GOT3 (cell line): ENCODE data around the gene BRPF1.

Experiments
- DNase-seq: peaks from one replicate; lab custom pipeline; 2025; ENCODE audit warnings: mixed read lengths; lab: John Stamatoyannopoulos, UW

Gene BRPF1, protein sequence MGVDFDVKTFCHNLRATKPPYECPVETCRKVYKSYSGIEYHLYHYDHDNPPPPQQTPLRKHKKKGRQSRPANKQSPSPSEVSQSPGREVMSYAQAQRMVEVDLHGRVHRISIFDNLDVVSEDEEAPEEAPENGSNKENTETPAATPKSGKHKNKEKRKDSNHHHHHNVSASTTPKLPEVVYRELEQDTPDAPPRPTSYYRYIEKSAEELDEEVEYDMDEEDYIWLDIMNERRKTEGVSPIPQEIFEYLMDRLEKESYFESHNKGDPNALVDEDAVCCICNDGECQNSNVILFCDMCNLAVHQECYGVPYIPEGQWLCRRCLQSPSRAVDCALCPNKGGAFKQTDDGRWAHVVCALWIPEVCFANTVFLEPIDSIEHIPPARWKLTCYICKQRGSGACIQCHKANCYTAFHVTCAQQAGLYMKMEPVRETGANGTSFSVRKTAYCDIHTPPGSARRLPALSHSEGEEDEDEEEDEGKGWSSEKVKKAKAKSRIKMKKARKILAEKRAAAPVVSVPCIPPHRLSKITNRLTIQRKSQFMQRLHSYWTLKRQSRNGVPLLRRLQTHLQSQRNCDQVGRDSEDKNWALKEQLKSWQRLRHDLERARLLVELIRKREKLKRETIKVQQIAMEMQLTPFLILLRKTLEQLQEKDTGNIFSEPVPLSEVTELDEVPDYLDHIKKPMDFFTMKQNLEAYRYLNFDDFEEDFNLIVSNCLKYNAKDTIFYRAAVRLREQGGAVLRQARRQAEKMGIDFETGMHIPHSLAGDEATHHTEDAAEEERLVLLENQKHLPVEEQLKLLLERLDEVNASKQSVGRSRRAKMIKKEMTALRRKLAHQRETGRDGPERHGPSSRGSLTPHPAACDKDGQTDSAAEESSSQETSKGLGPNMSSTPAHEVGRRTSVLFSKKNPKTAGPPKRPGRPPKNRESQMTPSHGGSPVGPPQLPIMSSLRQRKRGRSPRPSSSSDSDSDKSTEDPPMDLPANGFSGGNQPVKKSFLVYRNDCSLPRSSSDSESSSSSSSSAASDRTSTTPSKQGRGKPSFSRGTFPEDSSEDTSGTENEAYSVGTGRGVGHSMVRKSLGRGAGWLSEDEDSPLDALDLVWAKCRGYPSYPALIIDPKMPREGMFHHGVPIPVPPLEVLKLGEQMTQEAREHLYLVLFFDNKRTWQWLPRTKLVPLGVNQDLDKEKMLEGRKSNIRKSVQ (N-terminal part only)

DNA sequence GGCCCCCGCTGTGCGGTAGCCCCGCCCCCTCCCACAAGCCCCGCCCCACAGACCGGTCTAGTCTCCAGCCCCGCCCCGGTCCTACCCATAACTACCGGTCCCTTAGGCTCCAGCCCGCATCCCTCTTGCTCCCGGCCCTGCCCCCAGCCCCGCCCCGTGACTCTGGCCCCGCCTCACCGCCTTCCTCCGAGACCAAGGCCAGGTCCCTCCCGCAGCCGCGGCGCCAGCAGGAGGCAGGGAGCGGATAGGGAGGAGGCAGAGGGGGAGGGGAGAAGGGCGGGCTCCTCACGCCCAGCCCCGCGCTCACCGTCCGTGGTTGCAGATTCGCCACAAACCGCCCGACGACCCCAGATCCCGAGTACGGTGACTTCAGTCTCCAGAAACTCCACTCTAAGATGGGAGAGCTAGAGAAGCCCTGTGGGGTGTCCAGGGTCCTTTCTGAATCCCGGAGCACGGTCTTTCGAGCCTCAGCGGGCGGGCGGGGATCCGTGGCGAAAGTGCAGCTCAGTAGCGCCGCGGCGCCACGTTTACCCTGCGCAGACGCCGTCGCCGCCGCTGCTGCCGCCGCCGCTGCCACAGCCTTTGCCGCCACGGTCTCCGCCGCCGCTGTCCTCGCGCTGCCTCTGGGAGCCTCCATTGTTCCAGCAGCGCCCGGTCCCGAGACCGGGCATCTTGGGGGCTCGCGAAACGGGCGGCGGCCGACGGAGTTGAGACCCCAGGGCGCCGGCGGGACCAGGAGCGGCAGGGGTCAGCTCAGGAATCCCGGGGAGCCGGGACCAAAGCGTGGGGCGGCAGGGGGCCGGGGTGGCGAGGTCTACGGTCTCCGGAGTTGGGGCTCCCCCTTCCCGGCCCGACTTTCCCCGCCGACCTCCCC, at the start of gene BRPF1:
BRPF1 (plus strand) TSS at position 530 of the 874 bp plus-strand sequence. CDS start 2,406 bp downstream, outside the sequence.
- DNase-seq: peak; percentile 96

DNA sequence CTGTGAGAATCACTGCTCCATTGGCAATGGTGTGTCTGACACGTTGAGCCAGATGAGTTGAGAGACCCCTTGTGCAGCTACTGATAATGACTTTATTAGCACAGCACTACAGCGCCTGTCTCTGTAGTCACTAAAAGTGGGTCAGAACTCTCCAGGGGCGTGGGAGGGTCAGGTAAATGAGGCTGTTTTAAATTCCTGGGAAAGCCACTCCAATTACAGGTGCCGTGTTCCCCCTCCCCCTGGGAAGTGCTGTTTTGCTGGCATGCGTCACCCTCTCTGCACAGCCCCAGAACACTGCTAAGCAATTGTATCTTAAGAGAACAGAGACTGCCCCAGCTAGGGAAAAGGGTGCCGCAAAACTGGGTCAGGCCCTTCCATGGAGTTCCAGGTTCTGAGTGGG, 49.4 kb upstream of the BRPF1 start:
- DNase-seq: no peak

DNA sequence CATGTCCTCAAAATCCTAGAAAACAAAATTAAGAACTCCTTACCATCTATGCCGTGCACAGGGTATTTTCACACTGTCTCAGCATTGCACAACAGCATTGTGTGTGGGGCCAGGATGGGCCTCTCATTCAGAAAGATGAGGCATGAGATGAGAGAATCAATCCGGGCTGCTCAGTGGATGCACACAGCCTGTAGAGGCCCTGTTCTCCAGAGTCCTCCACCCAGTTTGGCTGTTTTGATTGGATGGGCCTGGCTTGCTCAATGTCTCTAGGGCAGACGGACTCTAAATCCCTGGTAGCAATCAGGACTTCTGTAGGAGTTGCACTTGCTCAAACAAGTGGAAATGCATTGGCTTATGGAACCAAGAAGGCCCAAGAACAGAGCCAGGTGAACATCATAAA, 48.1 kb upstream of the BRPF1 start:
- DNase-seq: no peak

DNA sequence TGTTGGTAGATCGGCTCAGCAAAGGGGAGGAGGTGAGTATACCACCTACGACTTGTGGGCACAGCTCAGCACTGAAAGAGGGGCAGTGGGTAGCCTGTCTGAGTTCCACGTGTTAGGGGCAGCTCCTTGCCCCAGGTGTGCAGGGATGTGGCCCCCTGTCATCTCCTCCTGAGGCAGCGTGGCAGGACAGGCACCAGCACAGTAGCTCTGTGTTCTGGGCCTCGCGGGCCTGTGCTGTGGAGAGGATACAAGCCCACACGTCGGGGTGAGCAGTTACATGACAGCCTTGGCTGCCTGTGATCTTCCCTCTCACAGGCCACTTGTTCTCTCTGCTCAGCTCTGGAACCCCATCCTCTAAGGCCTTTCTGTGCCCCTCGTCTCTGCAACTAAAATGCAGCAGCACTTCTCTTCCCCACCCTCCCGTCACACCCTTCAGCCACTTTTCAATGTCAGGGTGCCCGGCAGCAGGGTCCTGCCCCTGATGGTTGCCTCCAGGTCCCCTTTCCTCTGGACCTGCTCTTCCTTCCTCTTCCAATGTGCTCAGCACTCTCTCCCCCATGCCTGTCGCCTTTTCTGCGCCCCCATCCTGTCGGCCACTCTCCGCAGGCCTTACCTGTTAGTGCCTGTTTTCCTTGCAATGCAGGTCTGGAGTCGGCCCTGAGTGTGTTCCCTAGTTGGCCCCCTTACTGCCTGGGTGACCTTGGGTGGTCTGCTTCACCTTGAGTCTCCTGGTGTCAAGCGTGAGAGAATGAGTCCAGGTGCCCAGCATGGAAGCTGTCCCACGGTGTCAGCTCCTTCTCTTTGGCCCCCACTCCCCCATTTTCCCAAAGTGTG, 46.1 kb upstream of the BRPF1 start:
- no peak for DNase-seq

DNA sequence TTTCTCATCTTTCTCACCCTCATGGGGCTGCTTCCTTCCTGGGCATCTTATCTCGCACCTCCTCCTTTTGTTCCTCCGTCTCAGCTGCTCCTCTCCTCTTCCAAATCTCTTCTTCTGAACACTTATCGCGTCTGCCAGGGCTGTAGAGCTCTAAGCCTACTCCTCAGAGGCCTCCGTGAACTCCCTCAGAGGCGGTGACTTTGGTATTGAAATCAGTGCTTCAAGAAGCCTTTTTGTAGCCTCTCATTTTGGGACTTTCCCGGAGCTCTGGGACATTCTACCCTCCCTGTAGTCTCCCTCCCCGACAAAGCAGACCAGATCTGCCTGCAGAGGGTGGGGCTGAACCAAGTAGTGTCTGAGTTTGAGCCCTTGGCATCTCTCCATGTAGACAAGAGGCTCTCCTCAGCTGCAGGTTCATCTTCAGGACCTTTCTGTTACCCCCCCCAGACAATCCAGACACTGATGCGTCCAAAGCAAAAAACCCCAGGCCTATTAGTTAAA, 45.4 kb upstream of the BRPF1 start:
- no peak for DNase-seq

DNA sequence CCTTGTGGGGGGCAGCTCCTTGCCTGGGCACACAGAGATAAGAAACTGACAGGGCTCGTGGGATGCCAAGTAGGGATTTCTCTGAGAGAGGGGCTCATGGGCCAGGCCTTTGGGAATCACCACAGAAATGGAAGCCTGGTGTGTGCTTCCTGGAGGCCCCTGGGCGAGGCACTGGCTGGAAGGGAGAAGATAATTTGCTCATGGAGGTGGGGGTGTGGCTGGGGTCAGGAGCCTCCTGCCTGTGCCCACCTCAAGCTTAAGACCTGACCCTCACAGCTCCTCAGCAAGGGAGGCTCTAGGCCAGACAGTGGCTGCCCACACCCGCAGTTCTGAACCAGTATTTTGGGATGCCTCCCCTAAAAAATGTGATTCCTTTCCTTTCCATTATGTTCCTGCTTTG, 44.8 kb upstream of the BRPF1 start:
- no peak for DNase-seq

DNA sequence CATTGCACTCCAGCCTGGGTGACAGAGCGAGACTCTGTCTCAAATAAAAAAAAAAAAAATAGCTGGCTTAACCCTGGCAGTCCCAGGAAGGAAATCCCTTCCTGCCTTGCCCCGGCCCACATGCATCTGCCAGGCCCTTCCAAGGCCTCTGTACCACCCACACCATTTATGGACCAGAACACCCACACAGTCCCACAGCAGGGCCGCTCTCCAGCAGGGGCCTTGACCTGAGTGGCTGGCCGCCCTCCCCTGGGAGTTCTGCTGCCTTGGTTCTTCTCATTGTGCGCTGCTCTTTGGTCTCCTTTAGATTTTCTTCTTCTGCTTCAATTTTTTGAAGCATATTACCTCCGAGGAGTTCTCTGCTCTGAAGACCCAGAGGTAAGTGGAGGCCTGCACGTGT, 44.0 kb upstream of the BRPF1 start:
- no peak for DNase-seq

DNA sequence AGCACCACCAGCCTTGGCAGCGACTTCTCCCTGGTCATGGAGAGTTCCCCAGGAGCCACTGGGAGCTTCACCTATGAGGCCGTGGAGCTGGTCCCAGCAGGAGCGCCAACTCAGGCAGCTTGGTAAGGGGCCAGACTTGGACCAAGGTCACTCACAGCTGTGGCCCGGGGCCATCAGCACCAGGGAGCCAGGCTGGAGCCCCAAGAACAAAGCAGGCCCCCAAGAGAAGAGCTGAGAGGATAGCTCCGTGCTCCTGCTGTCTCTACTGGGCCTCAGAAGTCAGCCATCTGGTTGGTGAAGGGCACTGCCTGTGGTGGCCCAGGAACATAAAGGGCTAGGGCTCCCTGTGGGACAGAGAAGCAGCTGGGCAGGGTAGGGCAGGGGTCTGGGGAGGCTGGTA, 42.6 kb upstream of the BRPF1 start:
- DNase-seq: no peak

DNA sequence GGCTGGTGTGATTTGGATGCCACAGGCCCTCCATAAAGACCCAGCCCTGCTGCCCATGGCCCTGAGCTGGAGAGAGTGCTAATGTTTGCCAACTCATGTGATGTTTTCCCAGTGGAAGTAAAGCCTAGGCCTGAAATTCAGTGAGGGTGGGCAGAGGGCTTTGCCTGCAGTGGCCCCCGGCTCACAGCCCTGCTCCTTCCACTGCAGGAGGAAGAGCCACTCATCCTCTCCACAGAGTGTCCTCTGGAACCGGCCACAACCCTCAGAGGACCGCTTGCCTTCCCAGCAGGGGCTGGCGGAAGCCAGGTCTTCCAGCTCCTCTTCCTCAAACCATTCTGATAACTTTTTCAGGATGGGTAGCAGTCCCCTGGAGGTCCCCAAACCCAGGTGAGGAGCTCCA, 41.8 kb upstream of the BRPF1 start:
- no peak for DNase-seq

DNA sequence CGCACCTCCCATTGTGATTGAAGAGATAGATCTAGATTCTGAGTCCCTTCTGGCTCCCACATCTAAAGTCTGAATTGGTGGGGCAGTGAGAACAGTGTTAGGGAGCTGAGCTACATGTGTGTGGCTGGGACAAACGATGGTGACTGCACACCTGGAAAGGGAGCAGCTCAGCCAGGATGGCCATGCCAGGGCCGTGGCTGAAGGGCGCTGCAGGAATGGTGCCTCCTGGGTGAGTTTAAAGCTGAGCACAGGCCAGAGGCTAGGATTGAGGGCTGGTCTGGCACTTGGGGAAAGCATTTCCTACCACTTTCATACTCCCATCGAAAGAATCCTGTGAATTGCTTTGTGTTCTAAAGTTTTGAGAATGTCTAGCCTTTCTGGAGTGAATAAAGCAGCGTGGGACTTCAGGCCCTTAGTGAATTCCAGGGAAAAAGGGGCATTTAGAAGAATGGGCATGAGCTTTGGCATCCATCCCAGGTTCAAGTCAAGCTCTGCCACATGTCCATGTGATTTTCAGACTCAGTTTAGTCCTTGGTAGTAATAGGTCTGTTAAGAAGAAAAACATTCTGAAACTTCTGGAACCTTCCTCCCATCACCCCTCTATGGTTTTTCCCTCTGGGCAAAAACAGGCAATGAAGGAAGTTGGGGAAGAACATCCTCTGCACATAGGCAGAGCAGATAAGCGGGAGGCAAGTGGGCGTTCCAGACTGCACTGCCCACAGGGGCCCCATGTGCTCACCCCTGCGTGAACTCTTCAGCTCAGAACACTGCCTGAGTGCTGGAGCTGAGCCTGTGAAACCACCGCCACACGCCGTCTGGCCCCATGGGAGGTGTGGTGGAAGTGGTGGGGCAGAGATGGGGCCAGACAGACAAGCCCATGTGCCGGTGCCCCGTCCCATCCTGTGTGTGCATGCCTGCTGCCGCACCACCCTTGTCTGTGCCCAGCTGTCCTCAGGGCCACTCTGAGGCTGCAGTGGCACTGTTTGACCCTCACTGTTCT, 40.8 kb upstream of the BRPF1 start:
- no peak for DNase-seq

DNA sequence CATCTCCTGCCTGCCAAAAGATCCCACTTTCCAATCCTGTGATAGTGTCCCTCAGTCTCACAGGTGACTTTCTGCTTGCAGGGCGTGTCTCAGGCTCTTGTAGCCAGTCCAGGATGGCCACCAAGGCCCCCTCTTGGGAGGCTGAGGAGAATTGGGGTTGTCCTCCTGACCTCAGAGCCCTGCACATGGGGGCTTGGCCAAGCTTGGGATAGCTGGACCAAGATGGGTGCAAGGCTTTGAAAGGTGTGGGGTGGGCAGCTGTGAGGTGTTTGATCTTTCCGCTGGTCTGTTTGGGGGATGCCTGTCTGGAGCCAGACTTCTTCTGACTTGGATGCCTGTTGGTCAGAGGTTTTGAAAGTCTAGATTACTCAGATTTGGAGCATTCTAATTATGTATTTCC, 39.9 kb upstream of the BRPF1 start:
- DNase-seq: no peak

DNA sequence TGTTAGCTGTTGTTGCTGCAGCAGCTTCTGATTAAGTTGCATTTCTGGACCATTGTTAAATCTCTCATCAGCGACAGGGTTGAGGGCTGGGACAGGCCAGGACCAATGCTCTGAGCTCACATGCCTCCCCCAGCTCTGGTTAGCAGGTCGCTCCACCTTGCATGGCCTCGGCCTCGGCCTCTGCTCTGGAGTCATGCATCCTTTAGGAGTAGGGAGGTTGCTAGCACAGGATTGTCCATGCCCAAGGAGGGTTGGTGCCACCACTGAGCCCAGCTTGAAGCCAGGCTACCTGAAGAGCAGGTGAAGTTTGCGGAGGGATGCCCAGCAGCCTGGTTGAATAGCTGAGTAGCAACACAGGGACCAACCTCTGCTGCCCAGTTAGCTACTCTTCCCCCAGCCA, 39.1 kb upstream of the BRPF1 start:
- no peak for DNase-seq

DNA sequence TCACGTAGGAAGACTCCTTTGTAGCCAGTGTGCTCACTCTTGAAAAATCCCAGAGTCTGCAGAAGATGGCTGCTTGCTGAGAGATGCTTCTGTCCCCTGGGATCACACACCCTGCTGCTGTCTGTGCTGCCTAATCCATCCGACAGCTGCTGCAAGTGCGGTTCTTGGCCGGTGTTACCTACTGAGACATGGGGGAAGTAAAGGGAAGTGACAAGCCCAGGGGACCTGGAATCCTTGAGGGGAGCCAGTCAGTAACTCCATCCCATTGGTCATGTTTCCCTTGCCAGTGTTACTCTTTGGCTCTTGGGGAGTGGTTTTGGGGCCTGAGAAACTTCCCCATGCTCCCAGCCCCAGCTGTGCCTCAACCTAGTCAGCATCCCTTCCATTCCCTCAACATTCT, 36.2 kb upstream of the BRPF1 start:
- DNase-seq: no peak

DNA sequence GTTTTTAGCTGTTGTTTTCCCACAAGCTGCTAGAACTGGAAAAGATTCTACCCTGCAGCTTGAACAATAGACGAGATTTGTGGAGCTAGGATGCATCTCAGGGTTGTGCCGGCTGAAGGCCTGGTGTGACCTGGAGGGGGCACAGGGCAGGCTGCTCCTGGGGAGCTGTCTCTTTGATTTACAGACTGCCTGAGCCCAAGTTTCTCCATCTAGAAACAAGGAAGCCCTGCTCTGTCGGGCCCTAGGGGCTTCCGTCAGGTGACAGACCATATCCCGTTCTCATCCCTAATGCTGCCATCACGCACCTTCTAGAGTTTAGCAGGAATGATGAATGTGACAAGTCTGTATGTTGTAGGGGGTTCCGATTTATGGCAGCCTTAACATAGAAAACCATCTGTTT, 35.8 kb upstream of the BRPF1 start:
- no peak for DNase-seq

DNA sequence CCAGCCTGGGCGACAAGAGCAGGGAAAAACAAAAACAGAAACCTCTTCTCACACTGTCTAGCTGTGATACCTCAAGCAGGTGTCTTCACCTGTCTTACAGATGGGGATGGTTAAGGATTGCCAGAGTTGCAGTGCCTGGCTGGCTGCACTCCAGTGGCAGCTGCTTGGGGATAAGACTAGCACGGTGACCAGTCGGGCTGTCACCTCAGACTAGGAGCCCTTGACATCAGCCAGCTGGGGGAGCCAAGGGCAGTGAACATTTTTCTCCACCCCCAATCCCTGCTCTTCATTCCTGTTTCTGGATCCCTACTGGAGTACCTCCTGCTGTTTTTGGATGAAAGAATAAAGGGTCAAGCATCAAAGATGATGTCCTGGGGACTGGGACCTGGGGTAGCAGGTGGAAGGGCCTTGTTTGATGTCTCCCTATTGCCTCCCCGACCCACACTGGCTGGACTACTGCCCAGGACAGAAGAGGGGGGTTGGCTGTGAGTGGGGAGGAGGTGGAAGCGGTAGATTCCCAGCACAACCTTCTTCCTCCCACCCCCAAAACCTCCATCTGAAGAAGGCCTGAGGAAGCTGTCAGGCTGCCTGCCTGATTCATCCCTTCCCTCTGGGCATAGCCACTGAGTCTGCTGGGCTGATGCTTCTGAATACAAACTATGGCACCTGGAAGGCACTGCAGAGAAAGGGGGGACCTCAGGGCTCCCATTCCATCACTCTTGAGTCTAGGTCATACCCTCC, 34.9 kb upstream of the BRPF1 start:
- DNase-seq: no peak

DNA sequence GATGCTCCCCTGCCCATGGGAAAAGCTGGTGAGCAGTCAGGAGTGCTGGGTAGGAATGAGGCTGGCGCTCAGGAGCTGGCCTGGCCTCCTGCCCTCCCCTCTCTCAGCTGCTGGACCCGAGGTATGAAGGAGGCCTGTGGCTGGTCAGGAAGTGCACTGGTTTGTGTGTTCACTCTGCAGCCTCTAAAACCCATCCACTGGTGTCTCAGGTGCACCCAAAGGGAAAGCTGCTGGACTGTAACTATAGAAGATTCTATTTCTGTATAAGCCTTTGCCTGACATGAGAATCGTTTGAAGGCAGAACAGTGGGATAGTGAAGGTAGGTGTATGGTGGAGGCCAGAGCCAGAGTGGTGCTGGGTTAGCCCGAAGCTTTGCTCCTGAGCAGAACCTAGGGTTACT, 33.6 kb upstream of the BRPF1 start:
- no peak for DNase-seq

DNA sequence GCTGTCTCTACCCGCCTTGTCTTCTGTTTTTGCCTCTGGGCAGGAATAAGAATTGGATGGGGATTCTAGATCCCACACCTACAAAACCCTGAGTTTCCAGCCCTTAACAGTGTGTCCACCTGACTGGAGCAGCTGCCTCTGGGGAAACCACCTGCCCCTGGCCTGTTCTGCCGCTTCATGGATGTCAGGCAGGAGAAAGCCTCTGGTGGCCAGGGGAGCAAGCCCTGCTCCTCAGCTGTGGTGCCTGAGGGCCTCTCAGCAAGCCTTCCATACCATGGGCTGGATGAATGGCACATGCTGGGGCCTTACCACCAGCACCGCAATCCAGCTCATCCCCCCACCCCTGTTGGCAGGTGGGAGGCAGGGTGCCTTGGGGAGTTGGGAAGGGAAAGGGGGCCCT, 33.2 kb upstream of the BRPF1 start:
- DNase-seq: no peak

DNA sequence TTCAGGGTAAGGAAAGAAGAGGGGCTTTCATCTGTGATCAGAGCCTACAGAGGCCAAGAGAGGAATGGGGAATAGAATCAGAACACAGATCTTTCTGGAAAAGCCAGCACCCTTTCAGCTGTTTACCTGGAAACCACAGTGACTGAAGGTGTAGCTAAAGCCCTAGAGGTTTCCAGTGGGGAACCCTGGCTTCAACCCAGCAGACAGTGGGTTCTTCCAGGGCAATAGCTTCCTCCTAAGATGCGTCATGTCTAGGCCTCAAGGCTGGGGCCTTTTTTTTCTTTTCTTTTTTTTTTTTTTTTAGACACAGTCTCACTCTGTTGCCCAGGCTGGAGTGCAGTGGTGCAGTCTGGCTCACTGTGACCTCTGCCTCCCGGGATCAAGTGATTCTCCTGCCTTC, 31.0 kb upstream of the BRPF1 start:
- no peak for DNase-seq
